Measurements from ENCODE around the gene VEGFB. TPM values are rescaled to one million over a fixed set of nuclear protein-coding genes. Genes with fewer than 3 reads are reported as not detected.

VEGFB gene
- total RNA-seq, 2 donors from 2014 or later = 81.8 to 107 TPM

DNA sequence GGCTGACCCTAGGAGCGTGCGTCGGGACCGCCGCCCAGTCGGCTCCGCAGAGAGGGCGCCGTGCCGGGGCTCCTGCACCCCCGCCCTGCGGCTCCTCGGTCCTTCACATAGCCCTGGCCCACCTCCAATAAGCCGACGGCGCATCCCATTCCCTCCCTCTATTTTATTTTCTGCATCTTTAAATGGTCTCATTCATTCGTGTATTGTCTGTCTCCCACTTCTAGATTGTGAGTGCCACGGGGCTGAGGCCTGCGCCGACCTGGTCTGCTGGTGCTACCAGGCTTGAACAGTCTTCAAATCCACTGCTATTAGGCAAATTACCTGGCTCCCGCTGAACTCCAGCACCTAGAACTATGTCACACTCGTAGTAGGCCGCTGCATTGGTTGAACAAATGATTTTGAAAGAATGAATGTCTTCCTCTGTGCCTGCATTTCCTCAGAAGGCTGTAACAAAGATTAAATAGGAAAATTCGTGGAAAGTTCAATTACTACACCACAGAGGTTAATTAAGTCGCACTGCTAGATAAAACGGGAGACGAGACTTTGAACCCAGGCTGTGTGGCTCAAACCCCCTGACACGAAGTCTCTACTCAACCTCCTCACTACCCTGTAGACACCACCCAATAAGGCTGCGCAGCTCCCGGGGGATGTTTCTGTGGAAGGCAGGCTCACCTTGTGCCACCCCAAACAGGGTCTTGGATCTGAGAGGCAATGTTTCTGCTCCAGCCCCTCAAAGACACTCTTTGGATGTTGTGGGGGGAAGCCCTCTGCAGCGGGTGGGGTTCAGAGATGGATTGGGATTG lies 13.5 kb downstream of the VEGFB start:
- peaks cover 9% of the 10 kb centered on the region for H3K36me3 ChIP-seq
- no peak for DNase-seq (ENCODE audit: low spot score)
- peaks cover 22 to 47% of the 10 kb centered on the region in 2 donors for H3K4me1 ChIP-seq (ENCODE audit: control insufficient read depth in 1 of 2, low read depth in 2 of 2)
- TF ChIP-seq, protein P1, sequence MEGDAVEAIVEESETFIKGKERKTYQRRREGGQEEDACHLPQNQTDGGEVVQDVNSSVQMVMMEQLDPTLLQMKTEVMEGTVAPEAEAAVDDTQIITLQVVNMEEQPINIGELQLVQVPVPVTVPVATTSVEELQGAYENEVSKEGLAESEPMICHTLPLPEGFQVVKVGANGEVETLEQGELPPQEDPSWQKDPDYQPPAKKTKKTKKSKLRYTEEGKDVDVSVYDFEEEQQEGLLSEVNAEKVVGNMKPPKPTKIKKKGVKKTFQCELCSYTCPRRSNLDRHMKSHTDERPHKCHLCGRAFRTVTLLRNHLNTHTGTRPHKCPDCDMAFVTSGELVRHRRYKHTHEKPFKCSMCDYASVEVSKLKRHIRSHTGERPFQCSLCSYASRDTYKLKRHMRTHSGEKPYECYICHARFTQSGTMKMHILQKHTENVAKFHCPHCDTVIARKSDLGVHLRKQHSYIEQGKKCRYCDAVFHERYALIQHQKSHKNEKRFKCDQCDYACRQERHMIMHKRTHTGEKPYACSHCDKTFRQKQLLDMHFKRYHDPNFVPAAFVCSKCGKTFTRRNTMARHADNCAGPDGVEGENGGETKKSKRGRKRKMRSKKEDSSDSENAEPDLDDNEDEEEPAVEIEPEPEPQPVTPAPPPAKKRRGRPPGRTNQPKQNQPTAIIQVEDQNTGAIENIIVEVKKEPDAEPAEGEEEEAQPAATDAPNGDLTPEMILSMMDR (IDR thresholded peaks at IDR 0.05) = no peak
- H3K9me3 ChIP-seq = no peaks in the 10 kb centered on the region
- peak overlapping the region; percentile 98 for H3K4me3 ChIP-seq
- H3K27ac ChIP-seq = peak overlapping the region in 1 of 2 donors; percentile 93
- no peaks in the 10 kb centered on the region for H3K27me3 ChIP-seq (replicated peaks; ENCODE audit: insufficient read depth)
- no peak for ATAC-seq (ENCODE audit: insufficient number of reproducible peaks, low FRiP score, low read depth)

- Histone ChIP-seq H3K27ac (no peak overlapping the region), H3K9me3 (no peaks in the 10 kb centered on the region), H3K36me3 (peaks cover 5% of the 10 kb centered on the region), H3K27me3 (replicated peaks; ENCODE audit: insufficient read depth) (no peaks in the 10 kb centered on the region), H3K4me1 (ENCODE audit: control insufficient read depth in 1 of 2, low read depth in 2 of 2) (peaks cover 27 to 48% of the 10 kb centered on the region in 2 donors), H3K4me3 (no peak overlapping the region)
- DNase-seq (ENCODE audit: low spot score) (no peak), ATAC-seq (ENCODE audit: insufficient number of reproducible peaks, low FRiP score, low read depth) (no peak)
- TF ChIP-seq, protein P1 (IDR thresholded peaks at IDR 0.05) = no peak
Observed at GRCh38 chr11:64248578-64248977, 14.2 kb downstream of the VEGFB start.

- Histone ChIP-seq H3K36me3 (peaks cover under 1% of the 10 kb centered on the region), H3K4me3 (no peak overlapping the region), H3K4me1 (ENCODE audit: control insufficient read depth in 1 of 2, low read depth in 2 of 2) (peaks cover 27 to 52% of the 10 kb centered on the region in 2 donors), H3K9me3 (no peaks in the 10 kb centered on the region), H3K27ac (no peak overlapping the region), H3K27me3 (replicated peaks; ENCODE audit: insufficient read depth) (no peaks in the 10 kb centered on the region)
- ATAC-seq (ENCODE audit: insufficient number of reproducible peaks, low FRiP score, low read depth) (no peak), DNase-seq (ENCODE audit: low spot score) (no peak)
- TF ChIP-seq, protein P1 (IDR thresholded peaks at IDR 0.05) = no peak
Observed at GRCh38 chr11:64249038-64249437, 14.7 kb downstream of the VEGFB start.

- TF ChIP-seq, protein P1 (IDR thresholded peaks at IDR 0.05) = no peak
- DNase-seq (ENCODE audit: low spot score) = no peak
- Histone ChIP-seq H3K27me3 (replicated peaks; ENCODE audit: insufficient read depth) (no peaks in the 10 kb centered on the region), H3K36me3 (no peaks in the 10 kb centered on the region), H3K4me3 (no peak overlapping the region), H3K9me3 (no peaks in the 10 kb centered on the region), H3K4me1 (ENCODE audit: control insufficient read depth in 1 of 2, low read depth in 2 of 2) (peaks cover 26 to 51% of the 10 kb centered on the region in 2 donors), H3K27ac (no peak overlapping the region)
- no peak for ATAC-seq (ENCODE audit: insufficient number of reproducible peaks, low FRiP score, low read depth)
Observed at GRCh38 chr11:64249563-64250414, 15.4 kb downstream of the VEGFB start.

DNA sequence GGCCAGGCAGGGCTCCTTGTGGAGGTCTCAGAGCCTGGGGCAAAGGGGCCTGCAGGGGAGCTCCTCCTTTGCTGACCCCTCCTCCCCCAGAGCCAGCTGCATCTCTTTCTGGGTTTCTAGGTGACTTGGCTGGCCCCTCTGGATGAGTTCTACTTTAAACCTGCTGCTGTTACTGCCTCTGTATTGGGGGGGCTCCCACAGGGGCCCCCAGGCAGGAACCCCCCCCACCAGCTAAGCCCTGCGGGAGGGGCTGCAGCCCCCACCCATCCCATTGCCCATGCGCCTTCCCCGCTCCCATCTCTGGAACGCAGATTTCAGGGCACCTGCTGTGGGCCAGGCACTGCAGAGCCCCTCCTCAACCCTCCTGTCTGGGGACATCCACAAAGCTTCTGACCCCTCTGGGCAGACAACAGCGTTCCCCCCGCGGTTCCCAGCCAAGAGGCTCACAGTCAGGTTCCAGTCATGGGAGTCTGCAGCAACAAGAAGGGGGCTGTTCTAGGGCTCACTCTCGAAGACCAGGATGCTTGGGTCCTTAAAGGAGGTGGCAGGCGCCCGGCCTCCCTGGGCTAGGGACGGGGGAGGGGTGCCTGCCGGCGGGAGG lies 16.1 kb downstream of the VEGFB start:
- Histone ChIP-seq H3K27ac (no peak overlapping the region), H3K27me3 (replicated peaks; ENCODE audit: insufficient read depth) (no peaks in the 10 kb centered on the region), H3K4me1 (ENCODE audit: control insufficient read depth in 1 of 2, low read depth in 2 of 2) (peaks cover 19 to 44% of the 10 kb centered on the region in 2 donors), H3K9me3 (no peaks in the 10 kb centered on the region), H3K36me3 (peaks cover 5% of the 10 kb centered on the region), H3K4me3 (peak overlapping the region; percentile 82)
- DNase-seq (ENCODE audit: low spot score) (no peak), ATAC-seq (ENCODE audit: insufficient number of reproducible peaks, low FRiP score, low read depth) (no peak)
- TF ChIP-seq, protein P1 (IDR thresholded peaks at IDR 0.05) = no peak
